Keratinocyte (primary cell): ENCODE data around the gene ERAS.
"Not testable (repeated sequence)": the region's sequence is repeated elsewhere in the genome, so short reads cannot be mapped to it uniquely, and the experiment has no call there.

ENCODE experiments used
- CTCF ChIP-seq, 3 experiments: IDR thresholded peaks in 1 of 3; conservative IDR thresholded peaks in 1 of 3; optimal IDR thresholded peaks in 1 of 3; 2 replicates in 2 of 3; 3 replicates in 1 of 3; pipeline versions ENCODE3 to v1.5.1; 2011; ENCODE audit warnings: low read length in 3 of 3, mild to moderate bottlenecking in 3 of 3, moderate library complexity in 2 of 3, control low read depth in 1 of 3, inconsistent platforms in 1 of 3; ENCODE audit not compliant: insufficient read depth in 2 of 3; ENCODE audit errors: extremely low read depth in 1 of 3
- EZH2 ChIP-seq: IDR thresholded peaks from one replicate; pipeline ENCODE4 v1.6.1; 2012; ENCODE audit warnings: inconsistent platforms, mild to moderate bottlenecking, low read length, moderate library complexity

GRCh38 chrX:48819394-48819793 lies 6.9 kb upstream of the ERAS start:
- TF ChIP-seq CTCF (optimal IDR thresholded peaks at IDR 0.05 in 1 of 3, IDR thresholded peaks at IDR 0.05 in 1 of 3, conservative IDR thresholded peaks at IDR 0.05 in 1 of 3; ENCODE audit: extremely low read depth in 1 of 3, insufficient read depth in 2 of 3, low read length in 3 of 3); EZH2: not testable (repeated sequence)
